Activated CD8-positive, alpha-beta T cell treated with anti-CD3 and anti-CD28 coated beads for 36 hours (primary cell): ENCODE measurements around the gene LPCAT1. TPM values are rescaled to one million over a fixed set of nuclear protein-coding genes. Genes with fewer than 3 reads are reported as not detected.

Source experiments
- ATAC-seq: fragments of 200-7000 bp; cut with Tn5 transposase; one replicate; pipeline ENCODE4 v1.10.0; 2021; ENCODE audit warnings: mild to moderate bottlenecking, moderate library complexity
- CTCF ChIA-PET: fragments of 350-600 bp; sonication (Branson Sonifier 250); formaldehyde crosslinking; loops from one replicate; lab custom pipeline; 2021; ENCODE audit warnings: antibody characterized with exemption; lab: Charles Lee
- POLR2A ChIA-PET: fragments of 350-600 bp; sonication (Branson Sonifier 250); formaldehyde crosslinking; loops from one replicate; lab custom pipeline; 2021; ENCODE audit warnings: antibody characterized with exemption; lab: Charles Lee
- DNase-seq: peaks from one replicate; pipeline ENCODE4 v3.0.0-alpha.2; 2020
- H3K27ac Mint-ChIP-seq: one replicate; pipeline ENCODE4 v1.8.0; 2021; ENCODE audit warnings: mild to moderate bottlenecking, mixed read lengths
- H3K27me3 Mint-ChIP-seq: one replicate; pipeline ENCODE4 v1.8.0; 2021; ENCODE audit warnings: mixed read lengths
- H3K36me3 Mint-ChIP-seq: one replicate; pipeline ENCODE4 v1.8.0; 2021; ENCODE audit warnings: low read depth, mixed read lengths
- H3K4me1 Mint-ChIP-seq: one replicate; pipeline ENCODE4 v1.8.0; 2021; ENCODE audit warnings: low read depth, mixed read lengths
- H3K4me3 Mint-ChIP-seq: one replicate; pipeline ENCODE4 v1.8.0; 2021; ENCODE audit warnings: mild to moderate bottlenecking, moderate library complexity, mixed read lengths
- H3K9me3 Mint-ChIP-seq: one replicate; pipeline ENCODE4 v1.8.0; 2021; ENCODE audit warnings: mixed read lengths
- CTCF ChIP-seq: fragments of 200-600 bp; IDR thresholded peaks from one replicate; pipeline ENCODE4 v1.8.0; 2022; ENCODE audit warnings: antibody characterized with exemption, mild to moderate bottlenecking
- intact Hi-C: fragments of 100-400 bp; cut with micrococcal nuclease; formaldehyde crosslinking; loops from one replicate; pipeline ENCODE4 v1.10.0; 2022
- total RNA-seq, 2 experiments: library from RNA; stranded (reverse); gene quantifications; one replicate each; pipeline ENCODE4 v1.2.3, GENCODE V29; 2021

Gene LPCAT1
- total RNA-seq, 2 experiments from 2014 or later: 37.2 to 43.6 TPM

GRCh38 chr5:1415059-1415425 lies 108.7 kb downstream of the LPCAT1 start:
- Mint-ChIP-seq H3K9me3 (no peaks in the 10 kb centered on the region), H3K27ac (no peak overlapping the region), H3K4me3 (no peak overlapping the region), H3K36me3 (no peaks in the 10 kb centered on the region), H3K27me3 (peaks cover 10% of the 10 kb centered on the region), H3K4me1 (no peaks in the 10 kb centered on the region)
- ChIA-PET POLR2A (no interaction called here), CTCF (interaction anchor here (1.1 kb wide), 1 partner anchor 35 kb away, joined by 3 read pairs; no protein-coding TSS in a partner anchor)
- no peak for ATAC-seq
- intact Hi-C loops: no loop called here
- DNase-seq: no peak
- no peak for TF ChIP-seq CTCF

GRCh38 chr5:1414311-1415058 lies 109.3 kb downstream of the LPCAT1 start:
- Mint-ChIP-seq H3K27ac (no peak overlapping the region), H3K27me3 (peaks cover 10% of the 10 kb centered on the region), H3K4me3 (no peak overlapping the region), H3K9me3 (no peaks in the 10 kb centered on the region), H3K36me3 (no peaks in the 10 kb centered on the region), H3K4me1 (no peaks in the 10 kb centered on the region)
- DNase-seq (peak; percentile 7), ATAC-seq (peak; percentile 27)
- ChIA-PET POLR2A (no interaction called here), CTCF (interaction anchor here (1.1 kb wide), 1 partner anchor 35 kb away, joined by 3 read pairs; no protein-coding TSS in a partner anchor)
- no peak for TF ChIP-seq CTCF
- intact Hi-C loops: no loop called here

GRCh38 chr5:1413611-1414241 lies 110.0 kb downstream of the LPCAT1 start:
- Mint-ChIP-seq H3K36me3 (no peaks in the 10 kb centered on the region), H3K27me3 (peaks cover 11% of the 10 kb centered on the region), H3K9me3 (no peaks in the 10 kb centered on the region), H3K4me3 (no peak overlapping the region), H3K27ac (no peak overlapping the region), H3K4me1 (no peaks in the 10 kb centered on the region)
- no peak for TF ChIP-seq CTCF
- POLR2A ChIA-PET: no interaction called here
- CTCF ChIA-PET: interaction anchor here (1.1 kb wide), 1 partner anchor 34 kb away, joined by 3 read pairs; no protein-coding TSS in a partner anchor
- intact Hi-C loops: no loop called here
- no peak for DNase-seq
- ATAC-seq: no peak

- H3K9me3 Mint-ChIP-seq: no peaks in the 10 kb centered on the region
- POLR2A ChIA-PET: no interaction called here
- no peaks in the 10 kb centered on the region for H3K36me3 Mint-ChIP-seq
- TF ChIP-seq CTCF: no peak
- H3K4me3 Mint-ChIP-seq: no peak overlapping the region
- H3K27ac Mint-ChIP-seq: no peak overlapping the region
- peaks cover 11% of the 10 kb centered on the region for H3K27me3 Mint-ChIP-seq
- DNase-seq (no peak), ATAC-seq (no peak)
- CTCF ChIA-PET: no interaction called here
- intact Hi-C loops: no loop called here
- no peaks in the 10 kb centered on the region for H3K4me1 Mint-ChIP-seq
These were observed 110.5 kb downstream of the LPCAT1 start for GRCh38 chr5:1413211-1413610.

- CTCF ChIA-PET: no interaction called here
- intact Hi-C loops: no loop called here
- Mint-ChIP-seq H3K27ac (no peak overlapping the region), H3K27me3 (peaks cover 13% of the 10 kb centered on the region), H3K4me1 (no peaks in the 10 kb centered on the region), H3K9me3 (no peaks in the 10 kb centered on the region), H3K36me3 (no peaks in the 10 kb centered on the region), H3K4me3 (no peak overlapping the region)
- POLR2A ChIA-PET: no interaction called here
- TF ChIP-seq CTCF: no peak
- DNase-seq: no peak
- no peak for ATAC-seq
These were observed 111.1 kb downstream of the LPCAT1 start for GRCh38 chr5:1412621-1413020.
